ENCODE data around the gene RNASE1. TPM values are rescaled to one million over a fixed set of nuclear protein-coding genes. Genes with fewer than 3 reads are reported as not detected.
"Not testable (repeated sequence)": the region's sequence is repeated elsewhere in the genome, so short reads cannot be mapped to it uniquely, and the experiment has no call there.

Gene RNASE1
- total RNA-seq, 4 donors from 2014 or later = 42.6 to 129 (median 87.7) TPM

DNA sequence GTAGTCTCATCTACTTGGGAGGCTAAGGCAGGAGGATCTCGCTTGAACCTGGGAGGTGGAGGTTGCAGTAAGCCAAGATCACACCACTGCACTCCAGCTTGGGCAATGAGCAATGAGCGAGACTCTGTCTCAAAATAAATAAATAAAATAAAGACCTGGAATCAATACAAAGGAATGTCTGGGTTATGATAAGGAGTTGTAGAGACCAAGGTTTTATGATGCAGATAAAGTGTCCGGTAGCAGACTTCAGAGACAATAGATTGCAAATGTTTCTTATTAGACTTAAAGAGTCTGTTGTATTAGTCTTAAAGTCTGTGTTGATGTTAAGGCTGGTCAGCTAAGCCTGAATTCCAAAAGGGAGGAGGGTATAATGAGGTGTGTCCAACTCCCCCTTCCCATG, 35.2 kb upstream of the RNASE1 start:
- intact Hi-C loops (cut with DNase I; ENCODE audit: low total_unique reads) = no loop called here
- H3K4me3 ChIP-seq (ENCODE audit: low read depth, poor library complexity, severe bottlenecking) = no peak overlapping the region
- no peak for DNase-seq (ENCODE audit: low spot score in 2 of 2)
- WGBS, 2 donors = 60 to 74% methylated on average over 3 of the region's 3 CpGs
- TF ChIP-seq, protein P1, sequence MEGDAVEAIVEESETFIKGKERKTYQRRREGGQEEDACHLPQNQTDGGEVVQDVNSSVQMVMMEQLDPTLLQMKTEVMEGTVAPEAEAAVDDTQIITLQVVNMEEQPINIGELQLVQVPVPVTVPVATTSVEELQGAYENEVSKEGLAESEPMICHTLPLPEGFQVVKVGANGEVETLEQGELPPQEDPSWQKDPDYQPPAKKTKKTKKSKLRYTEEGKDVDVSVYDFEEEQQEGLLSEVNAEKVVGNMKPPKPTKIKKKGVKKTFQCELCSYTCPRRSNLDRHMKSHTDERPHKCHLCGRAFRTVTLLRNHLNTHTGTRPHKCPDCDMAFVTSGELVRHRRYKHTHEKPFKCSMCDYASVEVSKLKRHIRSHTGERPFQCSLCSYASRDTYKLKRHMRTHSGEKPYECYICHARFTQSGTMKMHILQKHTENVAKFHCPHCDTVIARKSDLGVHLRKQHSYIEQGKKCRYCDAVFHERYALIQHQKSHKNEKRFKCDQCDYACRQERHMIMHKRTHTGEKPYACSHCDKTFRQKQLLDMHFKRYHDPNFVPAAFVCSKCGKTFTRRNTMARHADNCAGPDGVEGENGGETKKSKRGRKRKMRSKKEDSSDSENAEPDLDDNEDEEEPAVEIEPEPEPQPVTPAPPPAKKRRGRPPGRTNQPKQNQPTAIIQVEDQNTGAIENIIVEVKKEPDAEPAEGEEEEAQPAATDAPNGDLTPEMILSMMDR (IDR thresholded peaks at IDR 0.05) = no peak
- no peak for TF ChIP-seq POLR2A (IDR thresholded peaks at IDR 0.05)

DNA sequence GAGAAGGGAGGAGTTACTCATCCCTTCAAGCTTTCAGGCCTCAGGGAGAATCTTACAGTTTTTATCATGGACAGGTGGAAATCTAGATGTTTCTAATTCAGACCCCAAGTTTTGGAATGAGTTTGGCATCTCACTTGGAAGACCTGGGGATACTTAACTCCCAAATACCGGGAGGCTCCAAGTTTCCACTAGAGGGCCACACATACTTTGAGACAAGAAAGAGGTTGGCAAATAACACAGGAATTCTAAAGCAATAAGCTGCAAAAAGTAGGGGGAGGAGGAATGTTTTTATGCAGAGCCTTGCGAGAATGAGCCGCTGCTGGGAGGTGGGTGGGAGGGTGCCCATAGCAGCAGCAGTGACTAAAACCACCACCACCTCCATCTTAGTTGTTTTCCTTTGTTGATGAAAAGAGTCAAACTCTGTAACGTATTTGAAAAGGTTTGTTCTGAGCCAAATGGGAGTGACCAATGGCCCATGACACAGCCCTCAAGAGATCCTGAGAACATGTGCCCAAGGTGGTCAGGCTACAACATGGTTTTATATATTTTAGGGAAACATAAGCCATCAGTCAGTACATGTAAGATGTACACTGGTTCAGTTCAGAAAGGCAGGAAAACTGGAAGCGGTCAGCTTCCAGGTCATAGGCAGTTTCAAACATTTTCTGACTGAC, 34.2 kb upstream of the RNASE1 start:
- WGBS, 2 donors = 38 to 39% methylated on average over 5 of the region's 5 CpGs
- TF ChIP-seq POLR2A (IDR thresholded peaks at IDR 0.05) = no peak
- TF ChIP-seq, protein P1 (IDR thresholded peaks at IDR 0.05) = no peak
- intact Hi-C loops (cut with DNase I; ENCODE audit: low total_unique reads) = no loop called here
- H3K4me3 ChIP-seq (ENCODE audit: low read depth, poor library complexity, severe bottlenecking) = no peak overlapping the region
- no peak for DNase-seq (ENCODE audit: low spot score in 2 of 2)

DNA sequence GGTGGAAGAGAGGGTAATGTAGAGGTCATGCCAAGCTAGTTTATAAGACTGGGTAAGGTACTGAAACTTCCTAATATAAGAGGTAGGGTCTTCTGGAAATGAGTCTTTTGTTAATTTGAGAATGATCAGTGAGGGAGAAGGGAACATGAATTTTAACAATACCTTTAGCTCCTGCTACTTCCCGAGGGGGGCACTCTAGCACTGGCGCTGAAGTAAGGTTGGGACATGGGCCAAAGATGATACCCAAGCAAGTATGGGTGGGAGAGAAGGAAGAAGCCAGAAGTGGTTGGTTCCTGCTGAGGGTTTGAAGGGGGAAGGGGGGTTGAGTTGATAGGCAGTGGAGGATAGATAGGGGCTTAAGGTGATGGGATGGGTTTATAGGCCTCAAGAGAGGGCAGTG, 32.3 kb upstream of the RNASE1 start:
- intact Hi-C loops (cut with DNase I; ENCODE audit: low total_unique reads) = no loop called here
- TF ChIP-seq, protein P1 (IDR thresholded peaks at IDR 0.05) = no peak
- TF ChIP-seq POLR2A (IDR thresholded peaks at IDR 0.05) = no peak

DNA sequence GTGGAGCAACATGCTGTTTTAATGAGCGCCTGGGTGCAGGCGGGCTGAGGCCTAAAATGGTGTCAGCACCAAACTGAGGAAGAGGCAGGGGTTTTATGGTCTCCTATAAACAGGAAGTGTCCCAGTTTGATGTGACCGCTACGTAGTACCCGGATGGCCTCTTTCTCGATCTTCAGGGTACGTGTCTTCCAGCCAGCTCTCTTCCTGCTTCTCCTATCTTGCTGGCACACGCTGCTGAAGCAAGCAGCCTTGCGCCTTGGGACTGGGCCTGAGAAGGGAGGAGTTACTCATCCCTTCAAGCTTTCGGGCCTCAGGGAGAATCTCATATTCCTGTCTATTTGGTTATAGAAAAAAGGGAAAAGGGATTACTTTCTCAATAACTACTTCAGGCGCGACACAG, 28.2 kb upstream of the RNASE1 start:
- TF ChIP-seq POLR2A (IDR thresholded peaks at IDR 0.05) = no peak
- TF ChIP-seq, protein P1 (IDR thresholded peaks at IDR 0.05) = no peak
- H3K4me3 ChIP-seq (ENCODE audit: low read depth, poor library complexity, severe bottlenecking) = no peak overlapping the region
- 83 to 88% methylated on average over 12 of the region's 12 CpGs for WGBS, 2 donors
- intact Hi-C loops (cut with DNase I; ENCODE audit: low total_unique reads) = no loop called here
- no peak for DNase-seq (ENCODE audit: low spot score in 2 of 2)

More for the DNA sequence above, 32.3 kb upstream of the RNASE1 start:
- no peak overlapping the region for H3K4me3 ChIP-seq (ENCODE audit: low read depth, poor library complexity, severe bottlenecking)
- 91% methylated on average over 2 of the region's 2 CpGs for WGBS, 2 donors
- no peak for DNase-seq (ENCODE audit: low spot score in 2 of 2)

DNA sequence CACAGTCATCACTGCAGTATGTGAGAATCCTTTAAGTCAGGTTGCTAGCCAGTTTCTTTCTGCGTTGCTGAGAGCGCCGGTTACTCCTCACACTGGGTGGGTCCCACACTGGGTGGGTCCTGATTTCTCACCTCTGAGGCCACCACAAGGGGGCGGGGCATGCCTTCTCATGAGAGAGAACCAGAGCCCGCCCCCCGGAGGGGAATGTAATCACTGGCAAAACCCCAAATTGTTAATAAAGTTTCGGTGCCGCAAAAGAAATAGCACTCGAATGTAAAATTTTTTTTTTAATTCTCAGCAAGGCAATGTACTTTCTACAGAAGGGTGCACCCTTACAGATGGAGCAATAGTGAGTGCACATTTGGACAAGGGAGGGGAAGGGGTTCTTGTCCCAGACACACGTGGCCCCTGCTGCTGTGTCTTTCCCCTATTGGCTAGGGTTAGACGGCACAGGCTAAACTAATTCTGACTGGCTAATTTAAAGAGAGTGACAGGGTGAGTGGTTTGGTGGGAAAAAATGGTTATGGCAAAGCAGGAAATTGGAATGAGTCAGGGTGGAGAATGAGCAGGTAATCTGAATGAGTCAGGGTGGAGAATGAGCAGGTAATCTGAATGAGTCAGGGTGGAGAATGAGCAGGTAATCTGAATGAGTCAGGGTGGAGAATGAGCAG, 25.5 kb upstream of the RNASE1 start:
- H3K4me3 ChIP-seq (ENCODE audit: low read depth, poor library complexity, severe bottlenecking); intact Hi-C loops (cut with DNase I; ENCODE audit: low total_unique reads); DNase-seq (ENCODE audit: low spot score in 2 of 2): not testable (repeated sequence)
- whole genome bisulfite sequencing, 2 donors = 88 to 91% methylated on average over 11 of the region's 11 CpGs

DNA sequence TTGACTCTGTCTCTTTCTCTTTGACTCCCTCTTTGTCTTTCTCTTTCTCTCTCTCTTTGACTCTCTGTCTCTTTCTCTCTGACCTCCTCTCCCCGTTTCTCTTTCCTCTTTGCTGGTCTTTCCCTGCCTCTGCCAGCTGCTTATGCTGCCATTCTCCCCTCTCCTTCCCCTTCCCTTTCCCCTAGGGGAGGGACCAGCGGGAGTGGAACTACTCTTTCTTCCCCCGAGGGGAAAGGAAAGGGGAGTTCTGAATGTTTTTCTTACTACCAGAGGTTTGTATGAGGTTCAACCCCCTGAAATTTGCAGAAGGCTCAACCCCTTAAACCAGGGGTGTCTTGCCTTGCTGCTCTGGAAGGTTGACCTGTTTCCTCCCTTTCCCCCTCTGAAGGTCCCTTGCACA, 24.7 kb upstream of the RNASE1 start:
- intact Hi-C loops (cut with DNase I; ENCODE audit: low total_unique reads) = no loop called here
- H3K4me3 ChIP-seq (ENCODE audit: low read depth, poor library complexity, severe bottlenecking) = no peak overlapping the region
- TF ChIP-seq POLR2A (IDR thresholded peaks at IDR 0.05) = no peak
- TF ChIP-seq, protein P1 (IDR thresholded peaks at IDR 0.05) = no peak
- 47 to 49% methylated on average over 3 of the region's 3 CpGs for WGBS, 2 donors
- DNase-seq (ENCODE audit: low spot score in 2 of 2) = no peak

DNA sequence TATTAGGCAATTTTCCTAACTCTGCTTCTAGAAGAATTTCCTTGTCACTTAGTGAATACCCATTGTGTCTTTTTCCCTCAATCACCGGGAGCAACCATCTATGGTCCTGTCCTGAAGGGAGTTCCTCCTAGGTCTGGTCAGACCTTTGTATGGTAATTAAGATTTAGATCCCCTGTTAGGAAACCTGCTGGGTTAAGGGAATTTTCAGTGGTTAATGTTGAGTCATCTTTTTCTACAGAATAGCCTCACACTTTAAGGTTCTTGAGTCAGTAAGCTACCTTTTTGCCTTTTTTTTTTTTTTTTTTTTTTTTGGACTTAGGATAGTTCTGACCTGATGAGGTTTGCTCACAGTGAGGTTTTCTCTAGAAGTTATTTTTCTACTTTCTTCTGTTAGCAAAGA, 24.0 kb upstream of the RNASE1 start:
- 43 to 72% methylated on average over 1 of the region's 1 CpG for WGBS, 2 donors
- DNase-seq (ENCODE audit: low spot score in 2 of 2); H3K4me3 ChIP-seq (ENCODE audit: low read depth, poor library complexity, severe bottlenecking); intact Hi-C loops (cut with DNase I; ENCODE audit: low total_unique reads): not testable (repeated sequence)
